Common myeloid progenitor, CD34-positive (primary cell): ENCODE data around the gene INSIG1.

Experiments
- CTCF ChIA-PET: fragments of 350-600 bp; sonication (Branson Sonifier 250); formaldehyde crosslinking; loops from one replicate; lab custom pipeline; 2021; ENCODE audit warnings: antibody characterized with exemption; lab: Charles Lee
- POLR2A ChIA-PET: fragments of 350-600 bp; sonication (Branson Sonifier 250); formaldehyde crosslinking; loops from one replicate; lab custom pipeline; 2021; ENCODE audit warnings: antibody characterized with exemption; lab: Charles Lee
- DNase-seq, 3 donors: peaks; one replicate each; pipeline versions ENCODE4 v3.0.0 to v3.0.0-alpha.2; 2013
- H3K27ac ChIP-seq, 2 experiments: 1 replicate in 1 of 2; 2 replicates in 1 of 2; pipeline ENCODE4 v1.7.0; 2013; ENCODE audit warnings: inconsistent platforms in 2 of 2, low read length in 2 of 2, mild to moderate bottlenecking in 2 of 2, low read depth in 1 of 2, moderate library complexity in 1 of 2; ENCODE audit not compliant: severe bottlenecking in 2 of 2, insufficient read depth in 1 of 2, poor library complexity in 1 of 2
- H3K27me3 ChIP-seq, 5 experiments: replicated peaks in 2 of 5; 1 replicate in 3 of 5; 2 replicates in 2 of 5; pipeline versions ENCODE4 v1.6.1 to v1.7.0; 2013; ENCODE audit warnings: low read length in 4 of 5, mild to moderate bottlenecking in 2 of 5, moderate library complexity in 2 of 5, inconsistent platforms in 1 of 5; ENCODE audit not compliant: insufficient read depth in 5 of 5, control insufficient read depth in 4 of 5
- H3K36me3 ChIP-seq, 4 experiments: 1 replicate in 2 of 4; 2 replicates in 2 of 4; pipeline versions ENCODE4 v1.6.1 to v1.7.0; 2013; ENCODE audit warnings: low read length in 3 of 4, control low read depth in 1 of 4, mild to moderate bottlenecking in 1 of 4; ENCODE audit not compliant: control insufficient read depth in 4 of 4, insufficient read depth in 4 of 4
- H3K4me1 ChIP-seq, 4 experiments: 1 replicate in 3 of 4; 2 replicates in 1 of 4; pipeline versions ENCODE4 v1.6.1 to v1.7.1; 2013; ENCODE audit warnings: low read length in 3 of 4, mild to moderate bottlenecking in 3 of 4, control low read depth in 1 of 4, inconsistent platforms in 1 of 4, moderate library complexity in 1 of 4; ENCODE audit not compliant: control insufficient read depth in 4 of 4, insufficient read depth in 4 of 4; ENCODE audit errors: control extremely low read depth in 1 of 4
- H3K4me3 ChIP-seq, 7 experiments: 1 replicate in 4 of 7; 2 replicates in 3 of 7; pipeline versions ENCODE4 v1.5.1 to v1.7.0; 2013; ENCODE audit warnings: mild to moderate bottlenecking in 7 of 7, low read length in 6 of 7, moderate library complexity in 6 of 7, inconsistent platforms in 2 of 7, low read depth in 2 of 7, control low read depth in 1 of 7; ENCODE audit not compliant: insufficient read depth in 4 of 7, control insufficient read depth in 1 of 7; ENCODE audit errors: extremely low read depth in 1 of 7
- H3K9me3 ChIP-seq, 5 experiments: 1 replicate in 4 of 5; 2 replicates in 1 of 5; pipeline versions ENCODE4 v1.6.1 to v1.7.1; 2013; ENCODE audit warnings: low read length in 4 of 5, mild to moderate bottlenecking in 2 of 5, inconsistent platforms in 1 of 5, low read depth in 1 of 5, moderate library complexity in 1 of 5; ENCODE audit not compliant: control insufficient read depth in 4 of 5, insufficient read depth in 2 of 5; ENCODE audit errors: control extremely low read depth in 1 of 5
- WGBS: methylation state at CpG from one replicate; pipeline ENCODE4 v1.1.5; 2013; ENCODE audit not compliant: insufficient coverage; 5-methylcytosine and 5-hydroxymethylcytosine counted together

Gene INSIG1

DNA sequence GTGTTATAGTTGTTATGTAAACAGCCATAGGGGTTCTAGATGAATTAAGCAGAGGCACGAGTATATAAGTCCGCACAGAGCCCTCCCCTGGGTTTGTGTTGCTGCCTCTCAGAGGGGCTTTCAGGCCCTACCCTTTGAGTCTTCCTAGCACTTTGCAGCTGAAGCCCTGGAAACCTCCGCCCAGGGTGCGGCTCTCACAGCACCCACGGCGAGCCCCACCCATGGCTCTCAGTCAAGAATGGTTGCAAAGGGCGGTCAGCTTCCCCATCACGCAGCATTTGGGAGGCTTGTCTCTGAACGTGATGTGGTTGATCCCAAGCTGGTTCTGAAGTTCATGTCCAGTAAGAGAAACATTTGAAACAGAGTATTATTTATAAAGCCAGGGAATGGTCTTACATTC, 18.8 kb upstream of the INSIG1 start:
- WGBS = over 99% methylated on average over 9 of the region's 9 CpGs
- POLR2A ChIA-PET = no interaction called here
- Histone ChIP-seq H3K4me1 (peaks cover 0 to 37% (median 16%) of the 10 kb centered on the region in 4 experiments), H3K4me3 (no peak overlapping the region), H3K9me3 (no peaks in the 10 kb centered on the region), H3K27me3 (no peaks in the 10 kb centered on the region), H3K27ac (no peak overlapping the region), H3K36me3 (no peaks in the 10 kb centered on the region)
- DNase-seq = no peak
- CTCF ChIA-PET = interaction anchor here (1.8 kb wide), 1 partner anchor 10 kb away, joined by 6 read pairs; no protein-coding TSS in a partner anchor

DNA sequence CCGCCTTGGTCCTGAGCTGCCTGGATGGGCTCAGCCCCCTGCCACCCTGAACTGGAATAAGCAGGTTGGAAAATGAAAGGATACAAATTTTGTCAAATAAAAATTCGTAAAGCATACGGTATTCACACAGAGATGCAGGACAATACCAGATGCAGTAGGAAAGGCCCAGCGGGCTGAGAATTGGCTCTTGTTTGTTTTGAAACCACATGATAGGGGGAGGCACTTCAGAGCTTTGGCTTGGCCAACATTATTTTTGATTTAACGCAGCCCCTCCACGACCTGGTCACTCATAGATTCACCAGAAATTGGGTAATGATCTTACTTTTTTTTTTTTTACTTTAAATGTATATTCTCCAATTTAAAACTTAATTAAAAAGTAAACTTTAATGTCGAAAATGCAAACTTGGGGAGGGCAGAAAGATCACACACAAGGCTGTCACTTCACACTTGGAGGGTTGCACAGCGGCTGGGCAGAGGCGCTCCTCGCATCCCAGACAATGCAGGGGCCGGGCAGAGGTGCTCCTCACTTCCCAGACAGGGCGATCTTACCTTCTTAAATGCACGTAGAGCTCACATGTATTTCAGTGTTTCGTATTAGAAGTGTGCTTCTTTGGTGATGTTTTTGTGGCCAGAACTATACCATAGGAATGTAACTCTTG, 17.8 kb upstream of the INSIG1 start:
- Histone ChIP-seq H3K9me3 (no peaks in the 10 kb centered on the region), H3K4me3 (no peak overlapping the region), H3K4me1 (peaks cover 0 to 45% (median 16%) of the 10 kb centered on the region in 4 experiments), H3K27ac (no peak overlapping the region), H3K27me3 (no peaks in the 10 kb centered on the region), H3K36me3 (no peaks in the 10 kb centered on the region)
- ChIA-PET POLR2A (no interaction called here), CTCF (interaction anchor here (1.8 kb wide), 1 partner anchor 50 kb away, joined by 4 read pairs; no protein-coding TSS in a partner anchor)
- no peak for DNase-seq
- 100% methylated on average over 8 of the region's 14 CpGs for WGBS

DNA sequence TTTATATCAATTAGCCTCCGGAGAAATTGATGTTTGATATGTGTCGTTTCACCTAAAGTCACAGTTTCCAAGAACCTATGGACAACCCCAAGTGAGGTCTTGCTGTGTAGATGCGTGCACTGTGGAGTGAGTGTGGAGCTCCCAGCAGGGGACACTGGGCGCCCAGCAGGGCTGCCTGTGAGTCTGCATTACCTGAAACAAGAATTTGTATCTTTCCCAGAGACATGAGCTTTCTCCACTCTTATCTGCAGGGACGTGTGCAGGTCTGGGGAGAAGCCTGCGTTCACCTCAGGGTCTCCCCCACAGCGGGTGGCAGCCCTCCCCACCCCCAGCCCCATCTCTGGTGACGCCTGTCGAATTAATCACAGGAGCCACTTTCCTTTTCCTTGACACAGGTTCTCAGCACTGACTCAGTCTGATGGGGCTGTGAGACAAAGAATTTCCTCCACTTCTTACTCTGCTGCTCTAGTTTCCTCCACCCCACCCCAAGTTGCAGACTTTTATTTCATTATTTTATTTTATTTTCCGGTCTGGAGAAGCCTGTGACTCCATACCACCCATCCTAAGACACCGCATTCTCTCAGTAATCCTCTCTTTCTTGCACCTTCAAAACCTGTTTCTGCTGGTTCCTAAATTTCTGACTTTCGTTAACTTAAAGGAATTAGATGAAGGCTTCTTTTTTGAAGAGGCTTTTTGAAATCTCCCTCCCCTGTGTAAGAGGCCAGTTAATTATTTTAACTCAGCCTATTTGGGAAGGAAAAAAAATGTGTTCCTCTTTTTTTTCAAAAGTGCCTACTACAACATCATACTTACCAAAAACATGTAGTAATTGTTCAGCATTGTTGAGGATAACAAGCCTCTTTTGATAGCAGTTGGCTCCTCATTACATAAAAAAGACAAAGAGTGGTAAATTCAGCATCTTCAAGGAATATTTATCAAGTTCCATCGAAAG, 17.0 kb upstream of the INSIG1 start:
- Histone ChIP-seq H3K4me1 (peaks cover 0 to 47% (median 16%) of the 10 kb centered on the region in 4 experiments), H3K9me3 (no peaks in the 10 kb centered on the region), H3K4me3 (no peak overlapping the region), H3K27me3 (no peaks in the 10 kb centered on the region), H3K36me3 (no peaks in the 10 kb centered on the region), H3K27ac (no peak overlapping the region)
- POLR2A ChIA-PET = no interaction called here
- CTCF ChIA-PET = interaction anchor here (1.6 to 1.8 kb wide), 2 partner anchors 16 to 50 kb away, joined by 3 to 4 read pairs; no protein-coding TSS in a partner anchor
- 62% methylated on average over 8 of the region's 13 CpGs for WGBS
- DNase-seq = peak in 2 of 3 donors; percentile 39 to 41

DNA sequence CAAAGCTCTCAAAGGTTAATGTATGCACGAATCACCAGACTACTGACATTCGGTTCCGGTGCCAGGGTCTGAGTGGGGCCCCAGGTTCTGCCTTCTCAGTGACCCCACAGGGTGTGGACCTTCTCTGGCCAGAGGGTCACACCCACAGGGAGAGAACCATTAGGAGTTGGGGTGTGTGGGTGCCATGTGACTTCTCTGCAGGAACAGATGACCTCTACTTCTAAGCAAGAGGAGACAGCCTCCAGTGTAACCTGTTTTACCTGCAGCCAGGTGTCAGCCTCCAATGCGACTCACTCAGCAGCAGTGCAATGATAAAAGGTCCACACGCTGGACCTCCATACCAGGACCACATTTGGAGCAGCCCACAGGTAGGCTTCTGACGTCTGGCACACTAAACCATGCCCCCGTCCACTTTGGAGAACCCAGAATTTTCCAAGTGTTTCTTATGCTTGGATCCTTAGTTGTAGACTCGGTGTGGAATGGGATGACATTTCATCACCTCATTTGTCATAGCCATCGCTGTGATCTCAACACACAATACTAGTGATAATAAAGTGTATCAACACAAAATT, 16.2 kb upstream of the INSIG1 start:
- H3K27ac ChIP-seq = no peak overlapping the region
- WGBS = 95% methylated on average over 7 of the region's 9 CpGs
- no peaks in the 10 kb centered on the region for H3K36me3 ChIP-seq
- H3K9me3 ChIP-seq = no peaks in the 10 kb centered on the region
- H3K27me3 ChIP-seq = no peaks in the 10 kb centered on the region
- POLR2A ChIA-PET = interaction anchor here (0.6 kb wide), 1 partner anchor 1834 kb away, joined by 5 read pairs; no protein-coding TSS in a partner anchor
- CTCF ChIA-PET = interaction anchor here (1.6 to 1.8 kb wide), 2 partner anchors 15 to 51 kb away, joined by 3 to 4 read pairs; no protein-coding TSS in a partner anchor
- H3K4me1 ChIP-seq = peaks cover 0 to 50% (median 16%) of the 10 kb centered on the region in 4 experiments
- no peak for DNase-seq
- H3K4me3 ChIP-seq = no peak overlapping the region

DNA sequence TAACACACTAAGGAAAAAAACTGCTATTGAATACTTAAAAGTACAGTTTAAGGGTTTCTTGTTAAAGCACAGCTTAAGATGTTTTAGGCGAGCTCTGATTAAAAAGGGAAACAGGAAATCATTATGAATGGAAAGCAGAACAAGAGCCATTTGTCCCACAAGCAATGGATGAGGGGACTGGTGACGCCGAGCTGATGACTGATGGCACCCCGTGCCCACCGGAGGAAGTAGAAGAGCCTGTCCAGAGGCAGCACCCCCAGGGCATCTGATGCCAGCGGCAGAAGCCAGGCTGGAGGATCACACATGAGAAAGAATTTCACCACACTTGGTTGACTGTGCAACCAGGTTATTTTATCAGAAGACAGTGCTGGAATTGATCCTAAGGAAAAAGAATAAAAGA, 15.0 kb upstream of the INSIG1 start:
- POLR2A ChIA-PET = interaction anchor here (1.6 kb wide), 1 partner anchor 15 kb away, joined by 12 read pairs; the partner anchor contains the start of gene INSIG1
- Histone ChIP-seq H3K4me3 (no peak overlapping the region), H3K36me3 (no peaks in the 10 kb centered on the region), H3K9me3 (peaks cover 0 to 5% (median 0%) of the 10 kb centered on the region in 5 experiments), H3K4me1 (peaks cover 0 to 62% (median 25%) of the 10 kb centered on the region in 4 experiments), H3K27me3 (no peaks in the 10 kb centered on the region), H3K27ac (no peak overlapping the region)
- DNase-seq = peak; percentile 31 to 84 (median 76)
- 0% methylated on average over 6 of the region's 6 CpGs for WGBS
- CTCF ChIA-PET = interaction anchor here (0.9 to 2.3 kb wide), 3 partner anchors 11 to 22 kb away, joined by 4 to 7 read pairs (median 7); no protein-coding TSS in a partner anchor

DNA sequence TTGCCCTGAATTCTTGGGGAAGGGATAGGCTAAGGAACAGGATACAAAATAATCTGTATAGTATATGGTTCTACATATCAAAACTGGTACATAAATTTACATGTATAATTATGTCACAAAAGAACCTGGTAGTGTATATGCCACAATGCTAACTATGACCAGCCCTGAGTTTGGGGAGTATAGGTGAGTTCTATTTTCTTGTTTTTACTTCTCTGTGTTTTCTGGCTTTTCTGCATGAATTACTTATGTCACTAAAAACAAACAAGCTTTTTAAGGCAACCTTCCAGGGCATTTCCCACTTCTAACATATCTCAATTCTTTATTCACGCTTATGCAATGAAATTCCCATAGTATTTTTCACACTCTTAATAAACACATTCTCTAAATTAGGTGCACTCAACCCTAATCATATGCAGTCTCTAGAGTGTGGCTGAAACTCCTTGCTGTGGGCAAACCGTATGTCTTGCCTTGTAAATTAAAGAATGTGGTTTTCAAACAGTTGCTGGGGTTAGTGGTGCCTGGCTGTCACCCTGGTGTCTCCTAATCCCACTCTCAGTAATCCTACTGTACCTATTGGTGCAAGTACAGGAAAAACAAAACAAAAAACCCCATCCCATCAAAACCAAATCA, 14.0 kb upstream of the INSIG1 start:
- DNase-seq = no peak
- H3K36me3 ChIP-seq = no peaks in the 10 kb centered on the region
- WGBS = no CpG with 5 or more reads among the region's 2 CpGs
- H3K27ac ChIP-seq = no peak overlapping the region
- no peak overlapping the region for H3K4me3 ChIP-seq
- ChIA-PET POLR2A (interaction anchor here (1.6 kb wide), 1 partner anchor 14 kb away, joined by 12 read pairs; the partner anchor contains the start of gene INSIG1), CTCF (interaction anchor here (1.8 to 2.3 kb wide), 2 partner anchors 10 to 13 kb away, joined by 7 read pairs; no protein-coding TSS in a partner anchor)
- peaks cover 0 to 5% (median 0%) of the 10 kb centered on the region in 5 experiments for H3K9me3 ChIP-seq
- H3K4me1 ChIP-seq = peaks cover 0 to 68% (median 30%) of the 10 kb centered on the region in 4 experiments
- H3K27me3 ChIP-seq = no peaks in the 10 kb centered on the region
